ENCODE measurements around the gene EIF4H. TPM values are rescaled to one million over a fixed set of nuclear protein-coding genes. Genes with fewer than 3 reads are reported as not detected.

EIF4H gene
- total and polyA plus RNA-seq, 12 donors = 76.2 to 239 (median 191) TPM

GRCh38 chr7:74225400-74225799 lies 51.2 kb downstream of the EIF4H start:
- H3K27ac ChIP-seq = peak overlapping the region in 1 of 10 donors; percentile 26

GRCh38 chr7:74226633-74227032 lies 52.5 kb downstream of the EIF4H start:
- DNase-seq (peak in 1 of 2 donors; percentile 37), ATAC-seq (peak in 7 of 8 donors; percentile 44 to 76 (median 51))
- no peak for TF ChIP-seq CTCF (IDR thresholded peaks at IDR 0.05)
- H3K9me3 ChIP-seq = no peaks in the 10 kb centered on the region
- 86 to 89% methylated on average over 5 of the region's 5 CpGs for WGBS, 2 donors
- intact Hi-C loops (cut with DNase I) = no loop called here
- peak overlapping the region in 1 of 10 donors; percentile 76 for H3K27ac ChIP-seq
- no peaks in the 10 kb centered on the region for H3K27me3 ChIP-seq
- peaks cover 0 to 72% (median 0%) of the 10 kb centered on the region in 9 donors for H3K36me3 ChIP-seq
- H3K4me1 ChIP-seq = peaks cover 0 to 40% (median 0%) of the 10 kb centered on the region in 9 donors
- H3K4me3 ChIP-seq = no peak overlapping the region

More at GRCh38 chr7:74225400-74225799, 51.2 kb downstream of the EIF4H start:
- no peak for DNase-seq
- intact Hi-C loops (cut with DNase I) = no loop called here
- Histone ChIP-seq H3K9me3 (no peaks in the 10 kb centered on the region), H3K27me3 (no peaks in the 10 kb centered on the region), H3K4me1 (peaks cover 0 to 35% (median 0%) of the 10 kb centered on the region in 9 donors), H3K4me3 (no peak overlapping the region), H3K36me3 (peaks cover 0 to 60% (median 0%) of the 10 kb centered on the region in 9 donors)
- ATAC-seq = no peak
- 91 to 97% methylated on average over 12 of the region's 12 CpGs for WGBS, 2 donors
- TF ChIP-seq CTCF (IDR thresholded peaks at IDR 0.05) = no peak

- WGBS, 2 donors = 89 to 93% methylated on average over 9 of the region's 9 CpGs
- peaks cover 0 to 40% (median 0%) of the 10 kb centered on the region in 9 donors for H3K4me1 ChIP-seq
- no peaks in the 10 kb centered on the region for H3K27me3 ChIP-seq
- H3K9me3 ChIP-seq = no peaks in the 10 kb centered on the region
- H3K36me3 ChIP-seq = peaks cover 0 to 84% (median 0%) of the 10 kb centered on the region in 9 donors
- peak in 3 of 8 donors; percentile 16 to 32 (median 27) for ATAC-seq
- intact Hi-C loops (cut with DNase I) = no loop called here
- DNase-seq = no peak
- no peak overlapping the region for H3K4me3 ChIP-seq
- peak overlapping the region in 1 of 10 donors; percentile 5 for H3K27ac ChIP-seq
- TF ChIP-seq CTCF (IDR thresholded peaks at IDR 0.05) = no peak
Observed at GRCh38 chr7:74228951-74229900, 55.1 kb downstream of the EIF4H start.

GRCh38 chr7:74230446-74231231 lies 56.5 kb downstream of the EIF4H start:
- peak in 2 of 8 donors; percentile 21 to 33 for ATAC-seq

More at GRCh38 chr7:74230446-74231231, 56.5 kb downstream of the EIF4H start:
- Histone ChIP-seq H3K9me3 (no peaks in the 10 kb centered on the region), H3K27me3 (no peaks in the 10 kb centered on the region), H3K27ac (peak overlapping the region in 1 of 10 donors; percentile 5), H3K4me1 (peaks cover 0 to 40% (median 0%) of the 10 kb centered on the region in 9 donors), H3K36me3 (peaks cover 0 to 84% (median 4%) of the 10 kb centered on the region in 9 donors), H3K4me3 (no peak overlapping the region)
- no peak for DNase-seq
- intact Hi-C loops (cut with DNase I) = no loop called here
- 95 to 97% methylated on average over 15 of the region's 15 CpGs for WGBS, 2 donors
- no peak for TF ChIP-seq CTCF (IDR thresholded peaks at IDR 0.05)
